Fibroblast of lung (primary cell): Measurements from ENCODE around the gene CORO2A.

ENCODE experiments used
- CTCF ChIP-seq, 2 donors: IDR thresholded peaks in 1 of 2; conservative IDR thresholded peaks in 1 of 2; 1 replicate in 1 of 2; 2 replicates in 1 of 2; pipeline ENCODE4 v1.5.1; 2011 to 2012; ENCODE audit warnings: low read length in 2 of 2, control low read depth in 1 of 2, inconsistent platforms in 1 of 2, low read depth in 1 of 2, mild to moderate bottlenecking in 1 of 2
- EZH2 ChIP-seq: IDR thresholded peaks from 2 replicates; pipeline ENCODE4 v1.5.1; 2012; ENCODE audit warnings: low read length, control low read depth, mild to moderate bottlenecking; ENCODE audit errors: missing control alignments

GRCh38 chr9:98228392-98229089 lies 36.1 kb upstream of the CORO2A start:
- TF ChIP-seq EZH2, result no peak
- no peak for TF ChIP-seq CTCF (conservative IDR thresholded peaks at IDR 0.05 in 1 of 2, IDR thresholded peaks at IDR 0.05 in 1 of 2; ENCODE audit: low read depth in 1 of 2, low read length in 2 of 2)
